ENCODE results near the gene KCNK5. TPM values are rescaled to one million over a fixed set of nuclear protein-coding genes. Genes with fewer than 3 reads are reported as not detected.

The KCNK5 gene
- total and polyA plus RNA-seq, 5 donors from 2014 or later: 0.13 to 0.86 (median 0.53) TPM; not detected in 1

GRCh38 chr6:39188098-39188450 is 41.2 kb downstream of the KCNK5 start:
- Mint-ChIP-seq H3K36me3 (no peaks in the 10 kb centered on the region), H3K4me1 (peaks cover 0 to 13% (median 4%) of the 10 kb centered on the region in 4 donors), H3K27ac (no peak overlapping the region), H3K4me3 (no peak overlapping the region), H3K27me3 (no peaks in the 10 kb centered on the region), H3K9me3 (no peaks in the 10 kb centered on the region)
- ATAC-seq (ENCODE audit: low read depth in 2 of 2) (no peak), DNase-seq (no peak)
- Histone ChIP-seq H3K27ac (ENCODE audit: insufficient read depth, low read length, poor library complexity, severe bottlenecking) (no peak overlapping the region), H3K9me3 (ENCODE audit: control insufficient read depth in 2 of 2, low read length in 2 of 2) (no peaks in the 10 kb centered on the region), H3K4me3 (ENCODE audit: low read depth, low read length) (no peak overlapping the region), H3K4me1 (ENCODE audit: control insufficient read depth, insufficient read depth, low read length, poor library complexity, severe bottlenecking) (no peaks in the 10 kb centered on the region), H3K36me3 (ENCODE audit: control insufficient read depth, insufficient read depth, low read length) (no peaks in the 10 kb centered on the region), H3K27me3 (ENCODE audit: control insufficient read depth, insufficient read depth, low read length) (no peaks in the 10 kb centered on the region)

DNA sequence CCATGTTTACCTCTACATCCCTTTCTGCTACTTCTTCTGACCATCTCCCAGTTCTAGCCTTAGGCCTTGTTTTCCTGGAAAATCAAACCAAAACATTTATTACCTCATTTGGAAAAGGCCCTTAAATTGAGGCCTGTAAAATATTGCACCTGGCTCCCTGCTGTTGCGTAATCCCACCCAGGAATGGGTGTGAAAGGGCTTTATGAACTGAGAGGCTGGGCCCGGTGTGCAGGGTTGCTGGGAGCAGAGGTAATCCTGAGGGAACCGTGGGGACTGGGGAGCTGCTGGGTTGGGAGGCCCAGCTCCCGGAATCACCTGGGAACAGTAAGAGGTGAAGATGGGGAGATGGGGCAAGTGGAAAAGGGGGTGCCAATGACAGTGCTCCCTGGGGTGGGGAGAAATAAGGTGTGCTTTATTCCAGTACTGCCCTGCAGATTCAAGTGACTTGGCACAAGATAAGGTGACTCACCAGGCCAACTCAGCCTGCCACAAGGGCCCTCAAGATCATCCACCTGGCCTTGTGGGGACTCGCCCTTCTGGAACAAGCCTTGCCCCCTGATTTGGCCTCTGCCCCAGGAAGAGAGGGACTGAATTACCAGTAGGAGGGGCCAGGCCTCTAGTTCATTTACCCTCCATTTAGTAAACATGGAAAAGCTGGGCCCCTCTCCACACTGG is 44.2 kb downstream of the KCNK5 start:
- Mint-ChIP-seq H3K9me3 (no peaks in the 10 kb centered on the region), H3K27ac (no peak overlapping the region), H3K36me3 (no peaks in the 10 kb centered on the region), H3K4me1 (peaks cover 0 to 13% (median 4%) of the 10 kb centered on the region in 4 donors), H3K27me3 (peaks cover 4% of the 10 kb centered on the region), H3K4me3 (no peak overlapping the region)
- Histone ChIP-seq H3K4me1 (ENCODE audit: control insufficient read depth, insufficient read depth, low read length, poor library complexity, severe bottlenecking) (no peaks in the 10 kb centered on the region), H3K36me3 (ENCODE audit: control insufficient read depth, insufficient read depth, low read length) (no peaks in the 10 kb centered on the region), H3K4me3 (ENCODE audit: low read depth, low read length) (no peak overlapping the region), H3K27me3 (ENCODE audit: control insufficient read depth, insufficient read depth, low read length) (no peaks in the 10 kb centered on the region), H3K27ac (ENCODE audit: insufficient read depth, low read length, poor library complexity, severe bottlenecking) (no peak overlapping the region), H3K9me3 (ENCODE audit: control insufficient read depth in 2 of 2, low read length in 2 of 2) (no peaks in the 10 kb centered on the region)
- DNase-seq (no peak), ATAC-seq (ENCODE audit: low read depth in 2 of 2) (no peak)

- Histone ChIP-seq H3K4me1 (ENCODE audit: control insufficient read depth, insufficient read depth, low read length, poor library complexity, severe bottlenecking) (no peaks in the 10 kb centered on the region), H3K27me3 (ENCODE audit: control insufficient read depth, insufficient read depth, low read length) (no peaks in the 10 kb centered on the region), H3K9me3 (ENCODE audit: control insufficient read depth in 2 of 2, low read length in 2 of 2) (no peaks in the 10 kb centered on the region), H3K4me3 (ENCODE audit: low read depth, low read length) (no peak overlapping the region), H3K27ac (ENCODE audit: insufficient read depth, low read length, poor library complexity, severe bottlenecking) (no peak overlapping the region), H3K36me3 (ENCODE audit: control insufficient read depth, insufficient read depth, low read length) (no peaks in the 10 kb centered on the region)
- peaks cover 4% of the 10 kb centered on the region for H3K27me3 Mint-ChIP-seq
- DNase-seq: no peak
- no peak for ATAC-seq (ENCODE audit: low read depth in 2 of 2)
- H3K4me3 Mint-ChIP-seq: no peak overlapping the region
- peaks cover 0 to 8% (median 2%) of the 10 kb centered on the region in 7 donors for H3K9me3 Mint-ChIP-seq
- H3K27ac Mint-ChIP-seq: peak overlapping the region in 1 of 3 donors; percentile 71
- H3K4me1 Mint-ChIP-seq: no peaks in the 10 kb centered on the region
- H3K36me3 Mint-ChIP-seq: no peaks in the 10 kb centered on the region
These were observed 46.7 kb downstream of the KCNK5 start for GRCh38 chr6:39182604-39183003.

DNA sequence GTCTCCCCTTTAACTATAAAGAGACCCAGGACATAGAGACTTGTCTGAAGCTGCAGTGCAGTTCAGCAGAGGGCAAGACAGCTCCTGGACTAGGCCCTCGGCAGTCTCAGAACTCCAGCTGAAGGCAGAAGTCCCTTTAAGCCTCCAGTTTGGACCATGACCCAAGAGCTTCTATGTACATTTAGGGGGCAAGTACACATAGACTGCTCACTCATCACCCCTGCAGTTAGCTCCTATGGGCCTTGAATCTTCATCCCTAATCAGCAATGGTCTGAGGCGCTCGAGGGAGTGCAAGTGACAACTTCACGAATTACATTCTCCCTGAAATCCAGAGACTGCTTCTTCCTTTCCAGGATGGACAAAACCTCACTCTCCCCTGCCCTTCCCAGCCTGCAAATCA is 47.4 kb downstream of the KCNK5 start:
- no peak for ATAC-seq (ENCODE audit: low read depth in 2 of 2)
- Mint-ChIP-seq H3K36me3 (no peaks in the 10 kb centered on the region), H3K4me3 (no peak overlapping the region), H3K4me1 (no peaks in the 10 kb centered on the region), H3K27ac (no peak overlapping the region), H3K27me3 (peaks cover 4% of the 10 kb centered on the region), H3K9me3 (peaks cover 0 to 13% (median 7%) of the 10 kb centered on the region in 7 donors)
- Histone ChIP-seq H3K4me1 (ENCODE audit: control insufficient read depth, insufficient read depth, low read length, poor library complexity, severe bottlenecking) (no peaks in the 10 kb centered on the region), H3K27ac (ENCODE audit: insufficient read depth, low read length, poor library complexity, severe bottlenecking) (no peak overlapping the region), H3K27me3 (ENCODE audit: control insufficient read depth, insufficient read depth, low read length) (no peaks in the 10 kb centered on the region), H3K36me3 (ENCODE audit: control insufficient read depth, insufficient read depth, low read length) (no peaks in the 10 kb centered on the region), H3K4me3 (ENCODE audit: low read depth, low read length) (no peak overlapping the region), H3K9me3 (ENCODE audit: control insufficient read depth in 2 of 2, low read length in 2 of 2) (peaks cover 1 to 6% of the 10 kb centered on the region in 2 experiments)
- DNase-seq: no peak

DNA sequence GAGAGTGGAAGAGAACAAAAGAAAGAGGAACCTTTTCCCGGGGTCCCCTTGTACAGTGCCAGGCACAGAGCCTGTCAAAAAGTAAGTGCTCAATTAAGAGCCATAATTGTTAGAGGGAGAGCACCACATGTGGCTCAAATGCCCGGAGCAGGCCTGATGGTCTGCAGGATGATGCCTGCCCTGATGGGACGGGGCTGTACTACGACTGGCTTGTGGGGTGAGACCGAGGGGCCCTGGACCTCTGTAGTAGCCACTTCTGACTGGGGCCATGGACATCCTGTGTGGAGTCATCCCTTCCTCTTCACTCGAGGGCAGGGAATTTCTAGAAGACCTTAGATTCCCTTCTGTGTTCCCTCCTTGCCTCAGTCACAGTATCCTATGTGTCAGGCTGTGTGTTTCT is 47.9 kb downstream of the KCNK5 start:
- no peaks in the 10 kb centered on the region for H3K4me1 ChIP-seq (ENCODE audit: control insufficient read depth, insufficient read depth, low read length, poor library complexity, severe bottlenecking)
- Mint-ChIP-seq H3K36me3 (no peaks in the 10 kb centered on the region), H3K4me1 (no peaks in the 10 kb centered on the region), H3K27me3 (peaks cover 4% of the 10 kb centered on the region), H3K4me3 (no peak overlapping the region), H3K27ac (no peak overlapping the region), H3K9me3 (peaks cover 0 to 14% (median 7%) of the 10 kb centered on the region in 7 donors)
- DNase-seq (no peak), ATAC-seq (ENCODE audit: low read depth in 2 of 2) (no peak)
- peaks cover 3 to 7% of the 10 kb centered on the region in 2 experiments for H3K9me3 ChIP-seq (ENCODE audit: control insufficient read depth in 2 of 2, low read length in 2 of 2)
- no peak overlapping the region for H3K27ac ChIP-seq (ENCODE audit: insufficient read depth, low read length, poor library complexity, severe bottlenecking)
- no peaks in the 10 kb centered on the region for H3K27me3 ChIP-seq (ENCODE audit: control insufficient read depth, insufficient read depth, low read length)
- H3K4me3 ChIP-seq (ENCODE audit: low read depth, low read length): no peak overlapping the region
- H3K36me3 ChIP-seq (ENCODE audit: control insufficient read depth, insufficient read depth, low read length): no peaks in the 10 kb centered on the region

GRCh38 chr6:39178804-39179203 is 50.5 kb downstream of the KCNK5 start:
- ATAC-seq (ENCODE audit: low read depth in 2 of 2) (no peak), DNase-seq (no peak)

DNA sequence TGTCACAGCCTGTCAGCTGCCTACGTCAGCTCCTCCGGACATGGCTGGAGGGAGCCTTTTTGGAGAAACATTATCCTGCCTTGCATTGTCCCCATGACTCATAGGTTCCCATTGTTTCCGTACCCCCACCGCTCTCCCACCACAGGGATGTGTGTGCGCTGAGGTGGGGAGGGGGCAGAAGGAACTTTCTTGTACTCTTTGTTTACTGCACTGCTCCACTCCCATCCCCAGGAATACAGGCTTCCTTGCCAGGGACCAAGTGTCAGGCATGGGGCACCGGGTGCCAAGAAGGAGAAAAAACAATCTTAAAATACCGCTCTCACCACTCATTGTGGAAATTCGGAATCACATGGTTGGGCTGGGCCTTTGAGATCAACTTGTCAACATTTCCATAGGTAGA is 51.0 kb downstream of the KCNK5 start:
- no peaks in the 10 kb centered on the region for H3K36me3 ChIP-seq (ENCODE audit: control insufficient read depth, insufficient read depth, low read length)
- no peaks in the 10 kb centered on the region for H3K4me1 Mint-ChIP-seq
- no peak for ATAC-seq (ENCODE audit: low read depth in 2 of 2)
- no peak overlapping the region for H3K4me3 ChIP-seq (ENCODE audit: low read depth, low read length)
- no peak overlapping the region for H3K27ac ChIP-seq (ENCODE audit: insufficient read depth, low read length, poor library complexity, severe bottlenecking)
- no peak overlapping the region for H3K4me3 Mint-ChIP-seq
- no peaks in the 10 kb centered on the region for H3K36me3 Mint-ChIP-seq
- no peaks in the 10 kb centered on the region for H3K27me3 ChIP-seq (ENCODE audit: control insufficient read depth, insufficient read depth, low read length)
- H3K27ac Mint-ChIP-seq: no peak overlapping the region
- no peak for DNase-seq
- no peaks in the 10 kb centered on the region for H3K4me1 ChIP-seq (ENCODE audit: control insufficient read depth, insufficient read depth, low read length, poor library complexity, severe bottlenecking)
- peaks cover 0 to 14% (median 8%) of the 10 kb centered on the region in 7 donors for H3K9me3 Mint-ChIP-seq
- H3K27me3 Mint-ChIP-seq: peaks cover 4% of the 10 kb centered on the region
- H3K9me3 ChIP-seq (ENCODE audit: control insufficient read depth in 2 of 2, low read length in 2 of 2): peaks cover 3 to 7% of the 10 kb centered on the region in 2 experiments

More at GRCh38 chr6:39178804-39179203, 50.5 kb downstream of the KCNK5 start:
- Mint-ChIP-seq H3K4me3 (no peak overlapping the region), H3K36me3 (no peaks in the 10 kb centered on the region), H3K27ac (no peak overlapping the region), H3K27me3 (peaks cover 4% of the 10 kb centered on the region), H3K9me3 (peaks cover 0 to 14% (median 7%) of the 10 kb centered on the region in 7 donors), H3K4me1 (no peaks in the 10 kb centered on the region)
- Histone ChIP-seq H3K4me3 (ENCODE audit: low read depth, low read length) (no peak overlapping the region), H3K9me3 (ENCODE audit: control insufficient read depth in 2 of 2, low read length in 2 of 2) (peaks cover 3 to 7% of the 10 kb centered on the region in 2 experiments), H3K27ac (ENCODE audit: insufficient read depth, low read length, poor library complexity, severe bottlenecking) (no peak overlapping the region), H3K4me1 (ENCODE audit: control insufficient read depth, insufficient read depth, low read length, poor library complexity, severe bottlenecking) (no peaks in the 10 kb centered on the region), H3K27me3 (ENCODE audit: control insufficient read depth, insufficient read depth, low read length) (no peaks in the 10 kb centered on the region), H3K36me3 (ENCODE audit: control insufficient read depth, insufficient read depth, low read length) (no peaks in the 10 kb centered on the region)

DNA sequence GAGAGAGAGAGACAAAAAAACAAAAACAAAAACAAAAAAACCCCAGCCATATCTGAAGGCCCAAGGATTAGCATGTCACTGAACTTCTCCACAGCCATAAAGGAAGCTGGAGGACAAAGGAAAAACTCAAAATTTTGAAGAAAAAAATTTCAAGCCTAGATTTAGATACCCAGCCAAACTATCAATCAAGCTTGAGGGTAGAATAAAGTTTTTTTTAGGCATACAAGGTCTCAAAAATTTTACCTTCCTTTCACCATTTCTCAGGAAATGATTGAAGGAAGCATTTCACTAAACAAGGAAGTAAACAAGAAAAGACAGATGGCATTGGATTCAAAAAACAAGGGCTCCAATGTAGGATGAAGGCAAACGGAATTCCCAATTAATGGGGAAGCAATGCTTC is 52.1 kb downstream of the KCNK5 start:
- Histone ChIP-seq H3K27ac (ENCODE audit: insufficient read depth, low read length, poor library complexity, severe bottlenecking) (no peak overlapping the region), H3K4me3 (ENCODE audit: low read depth, low read length) (no peak overlapping the region), H3K27me3 (ENCODE audit: control insufficient read depth, insufficient read depth, low read length) (no peaks in the 10 kb centered on the region), H3K9me3 (ENCODE audit: control insufficient read depth in 2 of 2, low read length in 2 of 2) (peaks cover 3 to 7% of the 10 kb centered on the region in 2 experiments), H3K4me1 (ENCODE audit: control insufficient read depth, insufficient read depth, low read length, poor library complexity, severe bottlenecking) (no peaks in the 10 kb centered on the region), H3K36me3 (ENCODE audit: control insufficient read depth, insufficient read depth, low read length) (no peaks in the 10 kb centered on the region)
- H3K27me3 Mint-ChIP-seq: no peaks in the 10 kb centered on the region
- no peak for ATAC-seq (ENCODE audit: low read depth in 2 of 2)
- no peak for DNase-seq
- H3K9me3 Mint-ChIP-seq: peaks cover 0 to 14% (median 8%) of the 10 kb centered on the region in 7 donors
- no peaks in the 10 kb centered on the region for H3K4me1 Mint-ChIP-seq
- no peaks in the 10 kb centered on the region for H3K36me3 Mint-ChIP-seq
- no peak overlapping the region for H3K4me3 Mint-ChIP-seq
- H3K27ac Mint-ChIP-seq: no peak overlapping the region

Data from CD4-positive, CD25-positive, alpha-beta regulatory T cell (primary cell).